Endothelial cell of umbilical vein (primary cell): ENCODE measurements around the gene KCNH2. TPM values are rescaled to one million over a fixed set of nuclear protein-coding genes. Genes with fewer than 3 reads are reported as not detected.

ENCODE experiments used
- BruUV-seq: library from RNA; stranded (reverse); fragments of 400-500 nt; replicated peaks from 2 replicates; lab custom pipeline; 2021; lab: Mats Ljungman, UMichigan
- CTCF ChIA-PET: fragments of 300-600, 350-600 bp; sonication (Branson Sonifier 250); formaldehyde crosslinking; loops from one replicate; lab custom pipeline; 2021; ENCODE audit warnings: antibody characterized with exemption, inconsistent platforms; lab: Charles Lee
- POLR2A ChIA-PET: fragments of 300-600, 350-600 bp; sonication (Branson Sonifier 250); formaldehyde crosslinking; loops from one replicate; lab custom pipeline; 2021; ENCODE audit warnings: antibody characterized with exemption, inconsistent platforms; lab: Charles Lee
- DNase-seq: peaks from one replicate; pipeline ENCODE4 v3.0.0-alpha.2; 2011; ENCODE audit warnings: low read depth, low spot score
- FAIRE-seq: peaks from 2 replicates; lab custom pipeline; 2011; peaks lifted over from hg19 to GRCh38; lab: Jason Lieb, UNC
- H2AFZ ChIP-seq: 2 replicates; pipeline ENCODE4 v1.6.0; 2012; ENCODE audit warnings: low read depth, low read length, control low read depth, inconsistent platforms
- H3K27ac ChIP-seq: 2 replicates; pipeline ENCODE4 v1.5.1; 2011; ENCODE audit warnings: low read depth, mild to moderate bottlenecking, control low read depth, low read length, moderate library complexity; ENCODE audit not compliant: insufficient read depth
- H3K27me3 ChIP-seq, 2 experiments: 2 replicates each; pipeline versions ENCODE4 v1.6.0 to v1.6.1; 2011; ENCODE audit warnings: low read length in 2 of 2, mixed read lengths in 1 of 2; ENCODE audit not compliant: control insufficient read depth in 2 of 2, insufficient read depth in 2 of 2
- H3K36me3 ChIP-seq, 2 experiments: 2 replicates in 1 of 2; 3 replicates in 1 of 2; pipeline ENCODE4 v1.5.1; 2011; ENCODE audit warnings: low read length in 2 of 2, mild to moderate bottlenecking in 1 of 2, moderate library complexity in 1 of 2; ENCODE audit not compliant: control insufficient read depth in 2 of 2, insufficient read depth in 2 of 2; ENCODE audit errors: extremely low read depth in 1 of 2
- H3K4me1 ChIP-seq: 3 replicates; pipeline ENCODE4 v1.5.1; 2011; ENCODE audit warnings: mild to moderate bottlenecking, low read length; ENCODE audit not compliant: control insufficient read depth, insufficient read depth; ENCODE audit errors: extremely low read depth
- H3K4me2 ChIP-seq: 2 replicates; pipeline ENCODE4 v1.6.1; 2011; ENCODE audit warnings: low read length, control low read depth, mixed read lengths; ENCODE audit not compliant: insufficient read depth
- H3K4me3 ChIP-seq, 3 experiments: fragments of 200-600 bp in 1 of 3; sonication (generic), shearing (Covaris generic) in 1 of 3; replicated peaks in 1 of 3; 2 replicates each; pipeline ENCODE4 v1.5.1; 2011 to 2016; ENCODE audit warnings: control low read depth in 3 of 3, low read length in 3 of 3, mild to moderate bottlenecking in 2 of 3, inconsistent platforms in 1 of 3, low read depth in 1 of 3, moderate library complexity in 1 of 3; ENCODE audit not compliant: insufficient read depth in 1 of 3
- H3K79me2 ChIP-seq: 2 replicates; pipeline ENCODE4 v1.6.0; 2012; ENCODE audit warnings: low read length, inconsistent platforms; ENCODE audit not compliant: control insufficient read depth, insufficient read depth
- H3K9ac ChIP-seq: replicated peaks from 2 replicates; pipeline ENCODE3; 2011; ENCODE audit warnings: low read length, control low read depth; ENCODE audit not compliant: insufficient read depth; ENCODE audit errors: extremely low read depth
- H3K9me1 ChIP-seq: replicated peaks from 3 replicates; pipeline ENCODE4 v1.6.0; 2011; ENCODE audit warnings: mild to moderate bottlenecking, low read length; ENCODE audit not compliant: control insufficient read depth, insufficient read depth; ENCODE audit errors: extremely low read depth
- H3K9me3 ChIP-seq: replicated peaks from 2 replicates; pipeline ENCODE4 v1.5.1; 2012; ENCODE audit warnings: low read length, inconsistent platforms; ENCODE audit not compliant: control insufficient read depth, insufficient read depth
- H4K20me1 ChIP-seq: replicated peaks from 2 replicates; pipeline ENCODE3; 2011; ENCODE audit warnings: mild to moderate bottlenecking, low read length; ENCODE audit not compliant: control insufficient read depth, insufficient read depth; ENCODE audit errors: extremely low read depth
- CTCF ChIP-seq, 2 donors: IDR thresholded peaks; 1 replicate in 1 of 2; 2 replicates in 1 of 2; pipeline ENCODE4 v1.5.1; 2011; ENCODE audit warnings: low read length in 2 of 2, mild to moderate bottlenecking in 2 of 2, moderate library complexity in 2 of 2, control low read depth in 1 of 2, inconsistent platforms in 1 of 2, low read depth in 1 of 2; ENCODE audit not compliant: insufficient read depth in 1 of 2; ENCODE audit errors: extremely low read depth in 1 of 2
- EZH2 ChIP-seq: IDR thresholded peaks from 2 replicates; pipeline ENCODE4 v1.6.1; 2012; ENCODE audit warnings: borderline replicate concordance, low read depth, mild to moderate bottlenecking, moderate library complexity, low read length, inconsistent platforms; ENCODE audit not compliant: severe bottlenecking
- FOS ChIP-seq: IDR thresholded peaks from 2 replicates; pipeline ENCODE4 v1.6.1; 2011; ENCODE audit warnings: mild to moderate bottlenecking, low read length, moderate library complexity, borderline replicate concordance; ENCODE audit not compliant: insufficient read depth
- GATA2 ChIP-seq: IDR thresholded peaks from 2 replicates; pipeline ENCODE4 v1.7.0; 2011; ENCODE audit warnings: low read depth, mild to moderate bottlenecking, moderate library complexity, mixed read lengths, low read length; ENCODE audit not compliant: insufficient read length, insufficient read depth
- JUN ChIP-seq: IDR thresholded peaks from 2 replicates; pipeline ENCODE4 v1.6.1; 2011; ENCODE audit warnings: borderline replicate concordance, low read depth; ENCODE audit not compliant: insufficient read length, insufficient read depth
- MAX ChIP-seq: IDR thresholded peaks from 2 replicates; pipeline ENCODE4 v1.6.1; 2011; ENCODE audit not compliant: insufficient read depth, insufficient read length
- MYC ChIP-seq: IDR thresholded peaks from one replicate; pipeline ENCODE4 v1.6.1; 2011; ENCODE audit warnings: mild to moderate bottlenecking, low read depth, low read length
- POLR2A ChIP-seq: IDR thresholded peaks from 2 replicates; pipeline ENCODE4 v1.6.1; 2012; ENCODE audit warnings: low read depth, mild to moderate bottlenecking, control low read depth, low read length
- POLR2AphosphoS5 ChIP-seq: IDR thresholded peaks from 2 replicates; pipeline ENCODE4 v1.6.1; 2012; ENCODE audit warnings: low read depth, mild to moderate bottlenecking, control low read depth, low read length, moderate library complexity; ENCODE audit not compliant: insufficient read depth
- dilution Hi-C: fragments of 300-500 bp; cut with MboI; formaldehyde crosslinking; loops from one replicate; pipeline ENCODE4 v1.15.0; 2019; ENCODE audit warnings: low sequenced_read_pairs; ENCODE audit not compliant: extremely low pct_ligation_motif_present
- intact Hi-C: fragments of 100-400 bp; cut with micrococcal nuclease; formaldehyde crosslinking; loops from one replicate; pipeline ENCODE4 v1.10.0; 2022
- polyA plus RNA-seq, 4 experiments: library from polyadenylated mRNA; depleted of rRNA in 3 of 4; stranded (reverse) in 3 of 4; unstranded in 1 of 4; fragments of >200 nt; gene quantifications; 2 replicates each; pipeline versions ENCODE4 v1.2.1 to v1.2.3, GENCODE V29; 2011 to 2012; ENCODE audit warnings: missing spikeins in 1 of 4
- total RNA-seq: library from RNA; stranded (reverse); gene quantifications from 2 replicates; pipeline ENCODE4 v1.2.3, GENCODE V29; 2021

The KCNH2 gene
- total and polyA plus RNA-seq, 2 donors (not counting 3 experiments of a cell fraction or from before 2014, with no cell fraction given): 0.03 to 0.09 TPM

- no TSS peak for BruUV-seq
- intact Hi-C loops (loop anchor here (5.0 kb wide), 1 partner anchor 39 kb away; no protein-coding TSS in a partner anchor), dilution Hi-C loops (no loop called here)
- Histone ChIP-seq H3K9me3 (no peaks in the 10 kb centered on the region), H3K4me3 (no peak overlapping the region), H3K4me2 (no peak overlapping the region), H3K9me1 (no peaks in the 10 kb centered on the region), H3K27me3 (peaks cover 0 to 8% of the 10 kb centered on the region in 2 experiments), H2AFZ (no peak overlapping the region), H3K9ac (no peak overlapping the region), H3K4me1 (no peaks in the 10 kb centered on the region), H3K27ac (no peak overlapping the region), H3K36me3 (no peaks in the 10 kb centered on the region), H4K20me1 (no peaks in the 10 kb centered on the region), H3K79me2 (no peaks in the 10 kb centered on the region)
- ChIA-PET POLR2A (no interaction called here), CTCF (no interaction called here)
- no peak for DNase-seq
- no peak for TF ChIP-seq JUN
- FAIRE-seq: no peak
Measured at GRCh38 chr7:150941351-150942000, 36.6 kb downstream of the KCNH2 start.

- Histone ChIP-seq H3K36me3 (no peaks in the 10 kb centered on the region), H3K9me1 (no peaks in the 10 kb centered on the region), H2AFZ (no peak overlapping the region), H3K4me2 (no peak overlapping the region), H3K9ac (no peak overlapping the region), H3K79me2 (no peaks in the 10 kb centered on the region), H3K4me1 (no peaks in the 10 kb centered on the region), H4K20me1 (no peaks in the 10 kb centered on the region), H3K9me3 (no peaks in the 10 kb centered on the region), H3K27me3 (peaks cover 0 to 6% of the 10 kb centered on the region in 2 experiments), H3K4me3 (no peak overlapping the region), H3K27ac (no peak overlapping the region)
- ChIA-PET CTCF (no interaction called here), POLR2A (no interaction called here)
- dilution Hi-C loops: no loop called here
- intact Hi-C loops: loop anchor here (5.0 kb wide), 1 partner anchor 38 kb away; no protein-coding TSS in a partner anchor
- no peak for DNase-seq
- no TSS peak for BruUV-seq
- FAIRE-seq: no peak
- no peak for TF ChIP-seq POLR2A
- TF ChIP-seq GATA2: no peak
- no peak for TF ChIP-seq CTCF (IDR thresholded peaks at IDR 0.05; ENCODE audit: extremely low read depth in 1 of 2, insufficient read depth in 1 of 2, low read depth in 1 of 2, low read length in 2 of 2)
- TF ChIP-seq MAX: no peak
- no peak for TF ChIP-seq JUN
- TF ChIP-seq MYC: no peak
- TF ChIP-seq EZH2: no peak
- no peak for TF ChIP-seq FOS
- no peak for TF ChIP-seq POLR2AphosphoS5
Measured at GRCh38 chr7:150940431-150941102, 37.6 kb downstream of the KCNH2 start.
